ENCODE data around the gene NEMP2. TPM values are rescaled to one million over a fixed set of nuclear protein-coding genes. Genes with fewer than 3 reads are reported as not detected.

Gene NEMP2
- total and polyA plus RNA-seq, 2 of the 8 experiments (the other 6 are each of a cell fraction or from before 2014, with no cell fraction given) = 3.1 to 5.3 TPM

GRCh38 chr2:190537765-190538164, 3.2 kb upstream of the NEMP2 start (continued):
- TF ChIP-seq CHD7 (IDR thresholded peaks at IDR 0.05; ENCODE audit: insufficient replicate concordance, low read length) (no peak), TAF7 (optimal IDR thresholded peaks at IDR 0.05; ENCODE audit: borderline replicate concordance, low read depth, low read length) (no peak), HDAC2 (IDR thresholded peaks at IDR 0.05; ENCODE audit: borderline replicate concordance in 1 of 2, low read depth in 2 of 2, low read length in 2 of 2) (no peak), YY1 (IDR thresholded peaks at IDR 0.05; ENCODE audit: low read depth, low read length) (no peak), EZH2 (IDR thresholded peaks at IDR 0.05; ENCODE audit: low read depth, low read length, severe bottlenecking) (no peak), ATF2 (IDR thresholded peaks at IDR 0.05; ENCODE audit: low read length) (no peak), NANOG (IDR thresholded peaks at IDR 0.05; ENCODE audit: insufficient read depth, low read depth, low read length, poor library complexity, severe bottlenecking) (no peak), TBP (IDR thresholded peaks at IDR 0.05; ENCODE audit: low read depth, low read length) (no peak), GABPA (IDR thresholded peaks at IDR 0.05; ENCODE audit: borderline replicate concordance, insufficient read depth, low read length) (no peak)

Data from H1 (cell line).